H1 (cell line): Measurements from ENCODE around the gene ADGRG7. TPM values are rescaled to one million over a fixed set of nuclear protein-coding genes. Genes with fewer than 3 reads are reported as not detected.

Experiments
- CTCF ChIA-PET: fragments of 300-600 bp; sonication (Branson Sonifier 250); formaldehyde crosslinking; loops from one replicate; lab custom pipeline; 2021; ENCODE audit not compliant: partially characterized antibody; lab: Charles Lee
- POLR2A ChIA-PET: fragments of 300-600 bp; sonication (Branson Sonifier 250); formaldehyde crosslinking; loops from one replicate; lab custom pipeline; 2021; ENCODE audit warnings: inconsistent platforms; ENCODE audit not compliant: partially characterized antibody; lab: Charles Lee
- DNase-seq, 2 experiments: peaks; one replicate each; pipeline versions ENCODE4 v3.0.0 to v3.0.0-alpha.2; 2010 to 2022; ENCODE audit warnings: low spot score in 2 of 2, low read depth in 1 of 2, mixed read lengths in 1 of 2
- FAIRE-seq: peaks from 2 replicates; lab custom pipeline; 2011; peaks lifted over from hg19 to GRCh38; lab: Jason Lieb, UNC
- H2AFZ ChIP-seq: 2 replicates; pipeline ENCODE4 v1.8.1; 2012; ENCODE audit warnings: low read length, inconsistent platforms
- H2AK5ac ChIP-seq: 2 replicates; pipeline ENCODE4 v1.6.1; 2013; ENCODE audit warnings: low read depth, low read length
- H2BK120ac ChIP-seq: replicated peaks from 2 replicates; pipeline ENCODE3; 2013; ENCODE audit warnings: low read depth, low read length, inconsistent platforms
- H2BK12ac ChIP-seq: 2 replicates; pipeline ENCODE4 v1.6.1; 2013; ENCODE audit warnings: low read depth, low read length
- H2BK15ac ChIP-seq: 2 replicates; pipeline ENCODE4 v1.6.1; 2013; ENCODE audit warnings: low read length
- H2BK20ac ChIP-seq: 2 replicates; pipeline ENCODE4 v1.6.1; 2013; ENCODE audit warnings: low read length
- H2BK5ac ChIP-seq: 2 replicates; pipeline ENCODE4 v1.6.1; 2013; ENCODE audit warnings: low read depth, low read length
- H3K14ac ChIP-seq: 2 replicates; pipeline ENCODE4 v1.6.1; 2013; ENCODE audit warnings: inconsistent platforms; ENCODE audit not compliant: insufficient read length
- H3K18ac ChIP-seq: 2 replicates; pipeline ENCODE4 v1.6.1; 2013; ENCODE audit warnings: low read length; ENCODE audit errors: extremely low read depth
- H3K23ac ChIP-seq: 2 replicates; pipeline ENCODE4 v1.6.1; 2013; ENCODE audit warnings: inconsistent platforms; ENCODE audit not compliant: insufficient read length
- H3K23me2 ChIP-seq: 2 replicates; pipeline ENCODE4 v1.6.1; 2013; ENCODE audit warnings: low read depth, low read length
- H3K27ac ChIP-seq: 2 replicates; pipeline ENCODE4 v1.6.1; 2011; ENCODE audit warnings: low read depth, low read length, inconsistent platforms
- H3K27me3 ChIP-seq, 4 experiments: replicated peaks in 1 of 4; 1 replicate in 1 of 4; 2 replicates in 3 of 4; pipeline versions ENCODE4 v1.6.1 to v1.8.1; 2011 to 2013; ENCODE audit warnings: low read length in 3 of 4, mild to moderate bottlenecking in 3 of 4, inconsistent platforms in 2 of 4, mixed read lengths in 2 of 4, moderate library complexity in 1 of 4; ENCODE audit not compliant: control insufficient read depth in 3 of 4, insufficient read depth in 3 of 4; ENCODE audit errors: extremely low read depth in 1 of 4
- H3K36me3 ChIP-seq, 4 experiments: 2 replicates each; pipeline versions ENCODE4 v1.6.1 to v1.8.1; 2011 to 2013; ENCODE audit warnings: mild to moderate bottlenecking in 4 of 4, low read length in 3 of 4, moderate library complexity in 2 of 4, control low read depth in 1 of 4, inconsistent platforms in 1 of 4; ENCODE audit not compliant: insufficient read depth in 4 of 4, control insufficient read depth in 2 of 4
- H3K4ac ChIP-seq: replicated peaks from 2 replicates; pipeline ENCODE3; 2013; ENCODE audit warnings: low read length, low read depth, mixed read lengths, inconsistent platforms; ENCODE audit not compliant: insufficient read length
- H3K4me1 ChIP-seq, 4 experiments: replicated peaks in 1 of 4; 1 replicate in 1 of 4; 2 replicates in 3 of 4; pipeline versions ENCODE4 v1.6.1 to v1.8.1; 2011 to 2013; ENCODE audit warnings: low read length in 3 of 4, inconsistent platforms in 2 of 4, mixed read lengths in 1 of 4; ENCODE audit not compliant: insufficient read depth in 4 of 4, control insufficient read depth in 3 of 4
- H3K4me2 ChIP-seq, 2 experiments: 2 replicates each; pipeline versions ENCODE4 v1.6.1 to v1.8.1; 2011 to 2013; ENCODE audit warnings: low read depth in 2 of 2, low read length in 2 of 2, control low read depth in 1 of 2, inconsistent platforms in 1 of 2, mild to moderate bottlenecking in 1 of 2; ENCODE audit not compliant: insufficient read depth in 1 of 2
- H3K4me3 ChIP-seq, 4 experiments: fragments of 200-600, 300-600 bp in 1 of 4; sonication (generic), shearing (Covaris generic), sonication (Bioruptor Twin) in 1 of 4; 2 replicates each; pipeline versions ENCODE4 v1.5.1 to v1.8.1; 2011 to 2016; ENCODE audit warnings: low read length in 4 of 4, low read depth in 3 of 4, control low read depth in 2 of 4, inconsistent platforms in 2 of 4, mild to moderate bottlenecking in 2 of 4, mixed read lengths in 1 of 4, moderate library complexity in 1 of 4; ENCODE audit not compliant: insufficient read depth in 2 of 4; ENCODE audit errors: extremely low read depth in 1 of 4
- H3K56ac ChIP-seq: replicated peaks from 2 replicates; pipeline ENCODE3; 2013; ENCODE audit warnings: low read depth, mild to moderate bottlenecking, mixed read lengths, low read length, inconsistent platforms; ENCODE audit not compliant: insufficient read length
- H3K79me1 ChIP-seq: 2 replicates; pipeline ENCODE4 v1.6.1; 2013; ENCODE audit warnings: low read depth, low read length, control low read depth
- H3K79me2 ChIP-seq, 2 experiments: 2 replicates each; pipeline versions ENCODE4 v1.6.1 to v1.8.1; 2012 to 2013; ENCODE audit warnings: low read length in 2 of 2, mild to moderate bottlenecking in 2 of 2, inconsistent platforms in 1 of 2; ENCODE audit not compliant: insufficient read depth in 2 of 2, control insufficient read depth in 1 of 2
- H3K9ac ChIP-seq, 4 experiments: replicated peaks in 1 of 4; 1 replicate in 1 of 4; 2 replicates in 3 of 4; pipeline versions ENCODE4 v1.6.1 to v1.8.1; 2011 to 2013; ENCODE audit warnings: low read depth in 3 of 4, low read length in 3 of 4, control low read depth in 2 of 4, mild to moderate bottlenecking in 2 of 4, moderate library complexity in 2 of 4, inconsistent platforms in 1 of 4; ENCODE audit errors: extremely low read depth in 1 of 4
- H3K9me3 ChIP-seq, 2 experiments: 2 replicates each; pipeline versions ENCODE4 v1.6.1 to v1.8.1; 2012 to 2013; ENCODE audit warnings: mild to moderate bottlenecking in 2 of 2, moderate library complexity in 2 of 2, control low read depth in 1 of 2, inconsistent platforms in 1 of 2, low read depth in 1 of 2, low read length in 1 of 2, mixed read lengths in 1 of 2; ENCODE audit not compliant: insufficient read depth in 2 of 2
- H4K20me1 ChIP-seq, 2 experiments: replicated peaks in 1 of 2; 2 replicates each; pipeline versions ENCODE3 to v1.8.1; 2011 to 2013; ENCODE audit warnings: inconsistent platforms in 2 of 2, low read length in 2 of 2, mild to moderate bottlenecking in 1 of 2; ENCODE audit not compliant: insufficient read depth in 2 of 2, control insufficient read depth in 1 of 2
- H4K5ac ChIP-seq: 2 replicates; pipeline ENCODE4 v1.6.1; 2013; ENCODE audit warnings: low read length, low read depth, mixed read lengths, inconsistent platforms; ENCODE audit not compliant: insufficient read length
- H4K8ac ChIP-seq: 2 replicates; pipeline ENCODE4 v1.8.0; 2013; ENCODE audit warnings: mild to moderate bottlenecking, moderate library complexity, low read length, inconsistent platforms; ENCODE audit not compliant: insufficient read depth; ENCODE audit errors: extremely low read depth
- H4K91ac ChIP-seq: replicated peaks from 2 replicates; pipeline ENCODE3; 2013; ENCODE audit warnings: low read length, mixed read lengths, inconsistent platforms; ENCODE audit not compliant: insufficient read length
- CTBP2 ChIP-seq: IDR thresholded peaks from 2 replicates; pipeline ENCODE4 v1.7.0; 2011; ENCODE audit warnings: borderline replicate concordance, mild to moderate bottlenecking, moderate library complexity, mixed read lengths, low read length; ENCODE audit not compliant: insufficient read depth, insufficient read length
- EGR1 ChIP-seq: IDR thresholded peaks from 2 replicates; pipeline ENCODE4 v1.6.1; 2011; ENCODE audit warnings: low read depth, low read length, borderline replicate concordance
- JUN ChIP-seq: IDR thresholded peaks from 2 replicates; pipeline ENCODE4 v1.6.1; 2011; ENCODE audit warnings: low read depth, mild to moderate bottlenecking, improper control_type of control experiment, low read length
- JUND ChIP-seq: IDR thresholded peaks from 2 replicates; pipeline ENCODE4 v1.6.1; 2011; ENCODE audit warnings: mild to moderate bottlenecking, improper control_type of control experiment, low read length
- KDM5A ChIP-seq: fragments of 200-600 bp; IDR thresholded peaks from 2 replicates; pipeline ENCODE4 v1.7.1; 2012; ENCODE audit warnings: mild to moderate bottlenecking, low read length, inconsistent platforms, mixed read lengths
- RNF2 ChIP-seq: fragments of 200-900, 300-1000 bp; sonication (generic); IDR thresholded peaks from 2 replicates; pipeline ENCODE4 v1.7.1; 2016; ENCODE audit warnings: borderline replicate concordance, low read depth, mild to moderate bottlenecking, antibody characterized with exemption, low read length; ENCODE audit not compliant: poor library complexity, severe bottlenecking; ENCODE audit errors: missing control alignments
- SP4 ChIP-seq: IDR thresholded peaks from 2 replicates; pipeline ENCODE4 v1.6.1; 2012; ENCODE audit warnings: low read length, inconsistent platforms
- TBP ChIP-seq: IDR thresholded peaks from 2 replicates; pipeline ENCODE4 v1.6.1; 2011; ENCODE audit warnings: low read depth, low read length, improper control_type of control experiment
- WGBS, 2 experiments: shearing (Covaris generic) in 1 of 2; methylation state at CpG; one replicate each; pipeline versions ENCODE4 v1.1.6 to v1.1.7; 2013 to 2015; ENCODE audit warnings: low lambda C conversion rate in 2 of 2, mixed read lengths in 2 of 2, inconsistent platforms in 1 of 2, low coverage in 1 of 2, missing lambda C conversion rate in 1 of 2; ENCODE audit not compliant: insufficient replicate concordance in 2 of 2, insufficient coverage in 1 of 2, insufficient read length in 1 of 2; ENCODE audit errors: extremely low coverage in 1 of 2, missing lambda C conversion rate in 1 of 2; 5-methylcytosine and 5-hydroxymethylcytosine counted together
- polyA plus RNA-seq, 7 experiments: library from polyadenylated mRNA; depleted of rRNA in 3 of 7; stranded (reverse) in 5 of 7; unstranded in 2 of 7; fragments of >200 nt in 5 of 7; fragments of 200-250 nt in 2 of 7; gene quantifications; 1 replicate in 5 of 7; 2 replicates in 1 of 7; 4 replicates in 1 of 7; pipeline versions ENCODE4 v1.2.1 to v1.2.3, GENCODE V29; 2011 to 2013; ENCODE audit warnings: missing spikeins in 2 of 7, mixed read lengths in 2 of 7
- total RNA-seq: library from RNA; stranded (reverse); fragmentation: NEBNext Ultra II Directional; extraction: Animal tissue kit (Norgen Biotek cat#: 25700); gene quantifications from 2 replicates; pipeline ENCODE4 v1.2.1, GENCODE V29; 2021
- TF ChIP-seq, protein P1 (sequence below): IDR thresholded peaks from 2 replicates; pipeline ENCODE4 v1.6.1; 2012; ENCODE audit warnings: inconsistent platforms

ADGRG7 gene
- total and polyA plus RNA-seq, 2 of the 8 experiments (the other 6 are each of a cell fraction or from before 2014, with no cell fraction given): not detected

DNA sequence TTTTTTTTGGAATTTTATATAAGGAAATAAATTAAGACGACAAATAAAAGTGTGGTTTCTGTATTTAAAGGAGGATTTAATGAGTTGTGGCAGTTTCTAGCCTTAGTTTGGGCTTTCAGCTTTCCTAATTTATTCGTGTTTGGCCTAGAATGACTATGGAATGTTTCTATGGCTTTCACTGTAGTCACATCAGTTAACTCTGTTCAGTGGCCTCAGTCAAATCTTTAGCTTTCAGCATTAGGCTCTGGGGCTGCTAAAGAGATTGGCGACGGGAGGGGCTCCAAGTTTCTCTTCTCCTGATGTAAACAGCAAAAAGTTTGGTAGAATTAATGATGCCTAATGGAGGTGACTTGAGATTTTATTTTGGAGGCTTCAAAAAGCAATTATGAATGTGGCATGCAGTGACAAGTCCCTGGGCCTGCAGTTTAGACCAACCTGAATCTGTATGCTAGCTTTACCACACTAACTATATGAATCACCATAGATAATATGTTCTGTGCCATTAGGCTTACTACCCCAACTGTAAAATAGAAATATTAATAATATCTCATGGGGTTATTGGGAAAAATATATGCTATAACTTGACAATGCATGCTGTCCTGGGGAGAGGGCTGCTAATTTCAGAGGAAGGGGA lies 47.1 kb upstream of the ADGRG7 start:
- Histone ChIP-seq H2AK5ac (no peak overlapping the region), H3K9ac (no peak overlapping the region), H3K4ac (no peak overlapping the region), H3K36me3 (no peaks in the 10 kb centered on the region), H3K23ac (no peak overlapping the region), H3K4me3 (no peak overlapping the region), H3K27ac (no peak overlapping the region), H3K27me3 (no peaks in the 10 kb centered on the region), H3K23me2 (no peaks in the 10 kb centered on the region), H3K56ac (no peak overlapping the region), H3K79me2 (no peaks in the 10 kb centered on the region), H3K4me1 (peaks cover 0 to 9% (median 3%) of the 10 kb centered on the region in 4 experiments; a peak in 3 of 7 replicates), H2BK12ac (no peak overlapping the region), H2AFZ (no peak overlapping the region), H2BK15ac (no peak overlapping the region), H2BK5ac (no peak overlapping the region), H3K14ac (no peak overlapping the region), H3K4me2 (0 out of 4 replicates have a peak overlapping the region, but pooled peaks of 1 of the 2 experiments have one; percentile 24), H4K8ac (no peak overlapping the region), H3K9me3 (no peaks in the 10 kb centered on the region), H2BK20ac (no peak overlapping the region), H4K91ac (no peak overlapping the region), H4K20me1 (no peaks in the 10 kb centered on the region), H3K79me1 (no peaks in the 10 kb centered on the region), H3K18ac (no peak overlapping the region), H4K5ac (no peak overlapping the region), H2BK120ac (no peak overlapping the region)
- no peak for DNase-seq
- 64 to 100% methylated on average over 1 to 4 of the region's 4 CpGs for WGBS, 2 experiments
- no peak for FAIRE-seq
- POLR2A ChIA-PET: interaction anchor here (0.7 to 1.0 kb wide), 3 partner anchors 14 to 402 kb away, joined by 3 to 5 read pairs (median 3); no protein-coding TSS in a partner anchor
- CTCF ChIA-PET: interaction anchor here (0.7 to 2.5 kb wide), 5 partner anchors 14 to 99 kb away, joined by 3 to 9 read pairs (median 5); no protein-coding TSS in a partner anchor
- TF ChIP-seq JUND: no peak
- TF ChIP-seq SP4: no peak
- no peak for TF ChIP-seq EGR1
- TF ChIP-seq CTBP2: no peak
- TF ChIP-seq, protein P1, sequence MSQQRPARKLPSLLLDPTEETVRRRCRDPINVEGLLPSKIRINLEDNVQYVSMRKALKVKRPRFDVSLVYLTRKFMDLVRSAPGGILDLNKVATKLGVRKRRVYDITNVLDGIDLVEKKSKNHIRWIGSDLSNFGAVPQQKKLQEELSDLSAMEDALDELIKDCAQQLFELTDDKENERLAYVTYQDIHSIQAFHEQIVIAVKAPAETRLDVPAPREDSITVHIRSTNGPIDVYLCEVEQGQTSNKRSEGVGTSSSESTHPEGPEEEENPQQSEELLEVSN: no peak
- TF ChIP-seq KDM5A: no peak
- TF ChIP-seq TBP: no peak
- no peak for TF ChIP-seq RNF2
- no peak for TF ChIP-seq JUN
